Ramos (cell line): Measurements from ENCODE around the gene NDOR1.

Experiments used
- in situ Hi-C: fragments of 300-500 bp; cut with MboI; formaldehyde crosslinking; loops from one replicate; pipeline ENCODE4 v1.14.3; 2022; ENCODE audit warnings: low sequenced_read_pairs; ENCODE audit not compliant: unreplicated experiment

NDOR1 gene

DNA sequence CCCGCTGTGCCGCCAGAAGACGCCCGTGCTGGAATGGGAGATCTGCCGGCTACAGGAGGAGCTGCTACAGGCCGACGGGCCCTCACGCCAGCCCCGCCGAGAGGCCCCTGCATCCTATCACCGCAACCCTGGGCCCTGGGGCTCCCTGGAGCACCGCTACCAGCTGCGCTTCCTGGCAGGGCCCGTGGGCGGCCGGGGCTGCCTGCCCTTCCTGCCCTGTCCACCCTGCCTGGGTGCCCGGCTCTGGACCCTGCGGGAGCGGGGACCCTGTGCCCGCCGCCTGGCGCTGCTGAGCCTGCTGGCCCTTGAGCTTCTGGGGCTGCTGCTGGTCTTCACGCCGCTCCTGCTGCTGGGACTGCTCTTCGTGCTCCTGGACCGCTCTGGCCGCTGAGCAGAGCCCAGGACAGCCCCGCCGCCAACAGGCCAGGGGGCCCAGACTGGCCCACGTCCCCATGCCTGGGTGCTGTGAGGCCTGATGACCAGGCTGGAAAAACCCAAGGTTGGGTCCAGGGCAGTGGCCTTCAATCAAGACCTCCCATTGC is 12.8 kb downstream of the NDOR1 start:
- in situ Hi-C loops = no loop called here

DNA sequence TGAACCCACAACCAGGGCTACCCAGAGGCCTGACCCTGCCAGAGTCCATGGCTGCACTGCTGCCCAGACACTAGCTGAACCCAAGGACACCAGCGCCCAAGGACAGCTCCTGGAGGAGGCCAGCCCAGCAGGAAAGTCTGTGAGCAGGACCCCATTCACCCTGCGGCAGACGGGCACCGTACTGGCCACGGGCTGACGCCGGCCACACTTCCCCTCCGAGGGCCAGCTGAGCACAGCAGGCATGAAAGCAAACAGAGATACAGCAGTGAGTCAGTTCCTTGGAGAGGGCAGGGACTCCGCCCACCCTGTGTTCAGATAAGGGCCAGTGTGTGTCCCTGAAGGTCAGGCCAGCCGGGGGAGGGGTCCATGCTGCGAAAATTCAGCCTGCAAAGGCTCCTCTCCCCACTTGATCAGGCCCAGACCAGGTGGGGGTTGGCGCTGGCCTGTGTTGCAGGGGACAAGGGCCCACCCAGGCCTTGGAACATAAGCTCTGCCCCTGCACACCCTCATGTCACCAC is 13.3 kb downstream of the NDOR1 start:
- in situ Hi-C loops = no loop called here

DNA sequence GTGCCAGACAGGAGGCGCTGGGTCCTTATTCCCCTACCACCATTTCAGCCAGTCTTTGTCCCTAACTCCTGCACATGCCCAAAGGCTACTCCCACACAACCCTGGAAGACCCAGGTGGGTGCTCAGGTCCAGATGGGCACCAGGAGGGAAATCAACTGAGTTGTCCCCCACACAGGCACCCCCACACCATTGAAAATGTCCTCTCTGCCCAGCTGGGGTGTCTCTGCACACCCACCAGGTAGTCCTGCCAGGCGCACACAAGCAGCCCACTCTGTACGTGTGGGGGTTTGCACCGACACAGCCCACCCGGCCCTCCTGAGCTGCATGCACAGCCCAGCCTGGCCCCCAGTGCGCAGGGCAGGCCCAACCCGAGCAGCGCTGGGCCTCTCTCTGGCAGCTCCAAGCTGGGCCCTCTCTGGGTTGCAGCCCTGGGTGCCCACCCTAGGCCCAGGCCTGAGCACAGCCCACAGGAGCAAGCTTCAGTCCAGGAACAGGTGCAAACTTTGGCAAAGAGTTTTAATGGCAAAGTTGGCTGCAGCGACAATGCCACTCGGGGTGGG is 14.3 kb downstream of the NDOR1 start:
- in situ Hi-C loops = no loop called here

DNA sequence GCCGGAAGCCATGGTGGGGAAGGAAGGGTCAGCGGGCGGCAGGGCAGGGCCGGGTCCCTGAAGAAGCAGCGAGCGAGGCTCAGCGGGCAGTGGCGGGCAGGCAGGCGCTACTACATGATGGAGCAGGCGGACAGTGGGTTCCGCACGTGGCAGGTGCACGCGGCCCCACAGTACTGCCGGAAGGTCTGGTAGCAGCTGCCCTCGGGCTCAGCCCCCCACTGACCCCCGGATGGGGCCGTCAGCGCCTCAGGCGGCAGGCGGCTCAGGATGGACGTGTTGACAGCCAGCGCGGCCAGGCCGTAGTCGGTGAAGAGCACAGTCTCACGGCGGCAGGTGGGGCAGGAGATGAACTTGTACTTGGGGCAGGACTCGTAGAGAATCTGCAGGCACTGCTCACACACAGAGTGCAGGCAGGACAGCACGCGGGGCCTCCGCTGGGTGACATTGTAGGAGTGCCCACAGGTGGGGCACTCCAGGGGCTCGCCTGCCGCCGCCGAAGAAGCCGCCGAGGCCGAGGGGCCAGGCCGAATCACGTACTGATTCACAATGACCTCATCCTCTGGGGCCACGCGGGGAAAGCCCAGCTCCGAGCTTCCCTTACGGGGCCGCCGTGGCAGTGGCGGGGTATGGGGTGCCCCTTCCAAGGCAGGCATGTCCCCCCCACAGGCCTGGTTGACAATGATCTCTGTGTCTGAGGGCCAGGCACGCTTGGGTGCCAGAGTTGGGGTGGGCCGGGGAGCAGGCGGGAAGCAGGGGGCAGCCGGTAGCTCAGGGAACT is 15.0 kb downstream of the NDOR1 start:
- in situ Hi-C loops = no loop called here

DNA sequence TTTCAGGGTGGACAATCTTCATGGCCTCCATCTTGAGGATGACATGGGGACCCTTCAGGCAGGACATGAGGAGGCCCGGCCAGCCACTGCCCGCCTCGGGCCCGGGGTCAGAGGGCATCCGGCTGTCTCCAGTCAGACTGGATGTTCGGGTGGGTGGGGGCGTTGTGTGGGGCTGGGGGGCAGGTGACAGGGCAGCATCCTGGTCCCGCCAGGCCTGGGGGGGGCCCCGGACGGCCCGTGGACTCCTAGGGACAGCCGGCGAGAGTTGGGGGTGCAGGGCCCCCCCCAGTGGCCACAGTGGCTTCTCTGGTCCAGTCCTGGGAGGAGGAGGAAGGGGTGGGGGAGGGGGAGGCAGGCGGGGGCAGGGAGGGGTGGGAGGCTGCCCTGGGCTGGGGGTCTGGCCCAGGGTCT is 15.6 kb downstream of the NDOR1 start:
- in situ Hi-C loops = no loop called here

DNA sequence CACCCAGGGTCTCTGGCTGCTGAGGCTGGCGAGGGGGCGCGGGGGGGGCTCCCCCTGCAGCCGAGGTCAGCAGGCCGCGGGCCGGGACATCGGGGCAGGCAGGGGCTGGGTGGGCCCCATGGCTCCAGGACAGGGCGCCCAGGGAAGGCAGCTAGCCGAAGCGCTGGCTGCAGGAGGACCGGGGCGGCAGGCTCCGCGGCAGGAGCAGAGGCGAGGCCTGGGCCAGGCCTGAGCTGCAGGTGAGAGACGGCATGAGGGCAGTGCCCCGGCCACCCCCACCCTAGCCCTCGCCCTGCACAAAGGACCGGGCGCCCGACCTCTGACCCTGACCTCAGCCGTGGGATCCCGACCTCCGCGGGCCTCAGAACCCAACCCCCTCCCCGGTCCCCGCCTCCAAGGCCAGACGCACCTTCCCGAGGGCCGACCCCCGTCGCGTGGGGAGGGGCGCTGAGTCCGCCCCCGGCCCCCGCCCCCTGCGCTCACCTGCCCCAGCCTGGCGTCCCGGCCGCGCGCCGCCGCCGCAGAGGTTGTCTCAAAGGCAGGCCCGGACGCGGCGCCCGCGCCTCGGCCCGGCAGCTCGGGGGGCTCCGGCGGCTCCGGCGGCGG is 16.1 kb downstream of the NDOR1 start:
- in situ Hi-C loops = no loop called here

DNA sequence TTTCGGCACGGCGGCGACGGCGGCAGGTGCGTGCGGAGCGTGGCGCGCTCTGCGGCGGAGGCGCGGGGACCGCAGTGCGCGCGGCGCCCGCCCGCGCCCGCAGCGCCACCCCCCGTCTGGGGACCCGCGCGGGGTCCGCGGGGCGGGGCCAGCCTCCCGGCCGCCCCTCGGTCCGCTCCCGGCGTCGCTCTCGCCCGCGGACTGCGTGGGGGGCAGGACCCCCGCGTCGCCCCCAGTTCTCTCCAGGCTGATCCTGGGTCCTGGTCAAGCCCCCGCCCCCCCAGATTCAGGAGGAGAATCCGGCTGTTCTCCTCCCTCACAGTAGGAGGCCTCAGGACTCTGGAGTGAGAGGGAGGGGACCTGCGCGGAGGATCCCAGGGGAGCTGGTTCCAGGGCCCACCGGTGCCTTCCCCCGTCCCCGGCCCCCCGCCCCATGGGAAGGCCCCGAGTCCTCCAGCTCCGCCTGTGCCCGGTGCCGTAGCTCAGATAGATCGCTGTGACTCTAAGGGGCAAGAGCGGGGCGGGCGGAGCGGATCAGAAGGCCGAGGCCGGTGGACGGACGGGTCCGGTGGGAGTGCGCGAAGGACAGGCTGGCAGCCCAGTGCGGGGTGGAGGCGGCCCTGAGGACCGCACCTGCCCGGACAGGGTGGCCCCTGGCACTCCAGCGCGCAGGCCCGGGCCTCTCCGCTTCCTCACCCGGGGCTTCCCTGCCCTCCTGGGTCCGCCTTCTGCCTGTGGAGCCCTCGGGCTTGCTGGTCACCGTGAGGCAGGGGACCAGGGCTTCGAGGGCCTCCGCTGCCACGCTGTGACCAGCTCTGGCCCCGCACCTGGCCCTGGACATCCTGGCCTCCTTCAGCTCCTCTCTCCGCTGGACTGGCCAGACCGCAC is 16.9 kb downstream of the NDOR1 start, which contains the start of gene RNF208:
Gene RNF208, minus strand, starts transcription at position 51 of the 888 bp plus-strand sequence. CDS start 1,028 bp downstream, outside the sequence.
- in situ Hi-C loops = no loop called here

DNA sequence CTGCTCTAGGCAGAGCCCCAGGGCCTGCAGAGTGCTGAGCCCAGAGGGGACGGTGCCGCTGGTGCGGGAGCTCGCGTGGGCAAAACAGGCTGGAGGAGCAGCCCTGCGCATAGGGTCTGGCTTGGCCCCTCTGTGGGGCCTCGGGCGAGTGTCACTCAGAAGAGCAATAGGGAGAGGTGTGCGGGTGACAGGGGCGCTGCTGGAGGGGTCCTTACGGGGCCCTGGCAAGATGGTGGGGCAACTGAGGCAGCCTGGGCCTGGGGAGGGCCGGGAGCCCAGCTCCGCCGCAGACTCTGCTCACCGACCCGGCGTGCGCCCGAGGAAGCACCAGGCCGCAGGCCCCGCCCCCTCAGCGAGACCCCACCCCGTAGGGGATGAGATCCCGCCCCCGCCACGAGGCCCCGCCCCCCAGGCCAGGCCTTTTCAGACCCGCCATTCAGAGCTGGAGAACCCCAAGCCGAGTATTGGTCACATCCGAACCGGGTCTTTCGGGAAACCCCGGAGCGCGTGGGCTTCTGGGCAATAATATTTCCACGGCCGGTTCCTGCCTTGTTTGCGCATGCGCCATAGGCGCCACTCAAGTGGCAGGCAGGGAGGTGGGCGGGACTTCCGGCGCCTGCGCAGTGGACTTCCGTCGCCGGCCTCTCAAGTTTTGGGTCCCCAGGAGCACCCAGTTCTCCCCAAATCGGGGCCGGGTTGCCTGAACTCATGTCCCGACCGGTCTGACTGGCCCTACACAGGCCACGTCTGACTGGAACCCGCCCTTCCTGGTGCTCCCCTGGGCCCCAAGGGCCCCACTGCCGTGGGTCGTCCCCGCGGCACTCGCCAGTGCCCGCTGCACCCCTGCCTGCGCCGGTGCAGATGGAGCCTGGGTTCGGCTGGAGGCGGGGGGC is 17.8 kb downstream of the NDOR1 start:
- in situ Hi-C loops = no loop called here

DNA sequence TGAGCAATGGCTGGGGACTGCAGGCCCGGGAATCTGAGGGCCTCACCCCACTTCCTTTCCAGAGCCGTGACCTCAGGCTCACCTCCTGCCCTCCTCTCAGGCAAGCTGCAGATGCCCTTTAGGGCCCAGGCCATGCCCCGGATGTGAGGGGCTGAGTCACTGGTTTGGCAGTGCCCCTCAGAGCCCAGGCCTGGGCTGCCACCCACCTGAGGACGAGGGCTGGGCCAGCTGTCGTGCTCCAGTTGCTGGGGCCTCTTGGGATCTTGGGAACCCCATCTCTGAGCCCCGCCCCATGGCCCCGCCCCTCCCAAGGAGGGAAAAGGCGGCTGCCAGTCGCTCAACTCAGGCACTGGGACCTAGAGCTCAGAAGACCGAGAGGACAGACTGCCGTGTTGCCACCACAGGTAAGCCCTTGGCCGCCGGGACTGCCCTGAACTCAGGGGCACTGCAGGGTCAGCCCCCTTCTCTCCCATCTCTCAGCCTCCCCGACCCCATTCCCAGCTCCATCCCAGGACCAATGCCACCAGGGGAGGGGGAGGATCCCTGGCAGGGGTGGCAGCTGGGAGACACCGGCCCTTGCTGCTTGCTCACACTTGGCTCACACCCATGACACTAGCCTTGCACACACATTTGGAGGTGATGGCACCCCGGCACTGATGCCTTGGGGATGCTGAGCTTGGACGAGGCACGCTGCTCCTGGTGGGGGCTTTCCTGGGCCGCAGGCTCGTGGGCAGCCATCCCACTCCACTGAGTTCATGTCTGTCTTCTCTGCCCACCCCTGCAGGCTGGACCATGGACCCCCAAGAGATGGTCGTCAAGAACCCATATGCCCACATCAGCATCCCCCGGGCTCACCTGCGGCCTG is 19.6 kb downstream of the NDOR1 start, which contains the start of gene CYSRT1:
Gene CYSRT1, plus strand, starts transcription at position 345 of the 865 bp plus-strand sequence. Its CDS starts 448 bp downstream, at position 793.
- in situ Hi-C loops = loop anchor here (5.0 to 25.0 kb wide), 3 partner anchors 103 to 438 kb away; partner anchors contain the start of genes CCDC183, NPDC1 and TMEM141

DNA sequence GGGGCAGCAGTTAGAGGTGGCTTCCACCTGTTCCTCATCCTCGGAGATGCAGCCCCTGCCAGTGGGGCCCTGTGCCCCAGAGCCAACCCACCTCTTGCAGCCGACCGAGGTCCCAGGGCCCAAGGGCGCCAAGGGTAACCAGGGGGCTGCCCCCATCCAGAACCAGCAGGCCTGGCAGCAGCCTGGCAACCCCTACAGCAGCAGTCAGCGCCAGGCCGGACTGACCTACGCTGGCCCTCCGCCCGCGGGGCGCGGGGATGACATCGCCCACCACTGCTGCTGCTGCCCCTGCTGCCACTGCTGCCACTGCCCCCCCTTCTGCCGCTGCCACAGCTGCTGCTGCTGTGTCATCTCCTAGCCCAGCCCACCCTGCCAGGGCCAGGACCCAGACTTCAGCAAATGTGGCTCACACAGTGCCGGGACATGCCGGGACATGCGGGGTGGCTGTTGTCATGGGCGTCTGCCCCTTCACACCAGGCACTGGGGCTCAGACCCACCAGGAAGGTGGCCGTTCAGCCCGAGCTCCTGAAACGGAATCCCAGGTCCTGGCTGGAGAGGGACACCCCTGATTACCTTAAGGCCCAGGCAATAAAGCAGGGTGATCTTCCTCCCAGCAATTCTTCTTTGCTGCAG is 20.3 kb downstream of the NDOR1 start:
- in situ Hi-C loops = loop anchor here (5.0 to 25.0 kb wide), 3 partner anchors 104 to 439 kb away; partner anchors contain the start of genes CCDC183, NPDC1 and TMEM141

DNA sequence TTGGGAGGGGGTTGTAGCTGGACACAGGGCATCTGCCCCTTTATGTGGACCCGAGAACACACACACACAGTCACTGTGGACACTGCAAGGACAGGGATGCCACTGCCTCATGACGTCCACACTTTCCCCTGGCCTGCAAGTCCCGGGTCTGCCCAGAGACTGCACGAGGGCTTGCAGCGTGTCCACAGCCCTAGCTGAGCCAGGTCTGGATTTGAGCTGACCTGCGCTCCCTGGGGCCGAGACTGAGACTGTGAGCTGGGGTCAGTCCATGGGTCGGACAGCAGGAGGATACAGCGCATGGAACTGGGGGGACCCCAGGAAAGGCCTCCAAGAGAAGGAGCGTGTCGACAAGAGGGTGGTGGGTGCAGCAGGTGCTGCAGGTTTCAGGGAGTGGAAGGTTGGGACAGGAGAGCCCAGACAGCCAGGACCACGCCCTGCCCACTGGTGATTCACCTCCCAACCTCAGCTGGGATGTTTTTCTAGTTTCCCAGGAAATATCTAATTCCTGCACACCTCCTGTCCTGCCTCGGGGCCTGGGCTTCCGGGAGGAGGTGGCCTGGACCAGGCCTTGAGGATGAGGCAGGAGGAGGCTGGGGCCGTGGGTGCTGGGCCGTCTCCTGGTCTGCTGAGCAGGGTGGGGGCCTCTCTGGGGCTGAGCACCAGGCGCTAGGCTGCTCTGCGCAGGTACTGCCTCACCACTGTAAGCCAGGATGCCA is 21.0 kb downstream of the NDOR1 start:
- in situ Hi-C loops = loop anchor here (5.0 to 25.0 kb wide), 3 partner anchors 104 to 439 kb away; partner anchors contain the start of genes CCDC183, NPDC1 and TMEM141

DNA sequence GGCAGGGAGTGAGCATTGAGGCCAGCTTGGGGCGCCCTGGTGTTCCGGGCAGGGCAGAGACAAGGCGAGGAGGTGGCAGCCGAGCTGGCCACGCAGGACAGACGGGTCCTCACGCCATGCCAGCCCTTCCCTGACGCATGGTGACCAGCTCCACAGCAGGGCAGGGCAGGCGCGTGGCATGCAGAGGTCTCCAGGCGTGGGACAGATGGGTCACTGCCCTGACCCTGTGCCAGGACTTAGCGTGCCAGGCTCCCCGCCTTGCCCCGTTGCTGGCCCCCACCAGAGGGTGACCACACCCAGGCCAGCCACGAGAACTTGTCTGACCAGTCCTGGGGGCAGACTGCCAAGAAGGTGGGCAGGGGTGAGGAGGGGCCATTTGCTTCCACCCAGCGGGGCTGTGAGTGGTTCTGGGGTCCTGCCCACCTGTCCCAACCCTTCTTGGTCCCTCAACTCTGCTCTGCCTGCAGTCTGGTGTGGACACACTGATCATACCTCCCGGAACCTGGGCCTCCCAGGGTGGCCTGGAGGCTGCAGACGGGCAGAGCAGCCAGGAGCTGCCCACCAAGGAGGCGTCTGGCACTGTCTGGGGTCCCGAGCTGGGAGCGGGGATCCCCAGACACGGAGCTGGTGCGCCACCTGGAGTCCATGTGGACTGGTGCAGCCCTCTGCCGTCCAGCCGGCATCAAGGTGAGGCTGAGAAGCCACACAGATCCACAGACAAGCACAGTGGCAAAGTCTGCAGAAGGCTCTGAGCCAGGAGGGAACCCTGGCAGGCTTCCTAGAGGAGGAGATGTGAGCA is 21.8 kb downstream of the NDOR1 start, which contains the start of gene RNF224:
Gene RNF224, plus strand, starts transcription at position 449 of the 799 bp plus-strand sequence. CDS start 834 bp downstream, outside the sequence.
- in situ Hi-C loops = loop anchor here (5.0 to 25.0 kb wide), 3 partner anchors 105 to 440 kb away; partner anchors contain the start of genes CCDC183, NPDC1 and TMEM141

DNA sequence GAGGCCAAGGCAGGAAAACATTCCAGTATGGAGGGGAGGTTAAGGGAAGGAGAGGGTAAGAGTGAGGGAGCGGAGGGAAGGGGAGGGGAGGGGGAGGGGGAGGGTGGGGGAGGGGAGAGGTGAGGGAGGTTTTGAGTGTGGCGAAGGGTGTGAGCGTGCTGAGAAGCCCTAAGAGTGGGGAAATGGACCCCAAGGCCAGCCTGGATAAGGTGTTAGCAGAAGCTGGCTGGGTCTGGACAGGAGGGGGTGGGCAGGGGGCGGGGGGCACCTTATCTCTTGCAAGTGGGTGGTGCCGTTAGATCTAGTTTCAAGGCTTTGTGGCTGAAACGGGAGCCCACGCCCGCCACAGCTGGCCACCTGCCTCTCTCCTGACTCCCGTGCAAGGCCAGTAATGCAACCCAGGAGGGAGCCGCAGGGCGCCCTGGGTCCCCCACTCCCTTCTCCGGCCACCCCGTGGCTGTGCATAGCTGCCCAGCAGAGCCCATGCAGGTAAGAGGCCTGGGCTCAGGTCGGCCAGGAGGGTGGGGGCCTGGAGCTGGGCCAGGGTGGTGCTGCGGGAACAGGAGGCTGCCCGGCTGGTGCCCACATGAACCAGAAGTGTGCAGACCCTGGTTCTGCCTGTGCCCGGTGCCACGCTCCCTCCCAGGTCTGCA is 22.5 kb downstream of the NDOR1 start:
- in situ Hi-C loops = loop anchor here (5.0 to 25.0 kb wide), 3 partner anchors 106 to 441 kb away; partner anchors contain the start of genes CCDC183, NPDC1 and TMEM141

DNA sequence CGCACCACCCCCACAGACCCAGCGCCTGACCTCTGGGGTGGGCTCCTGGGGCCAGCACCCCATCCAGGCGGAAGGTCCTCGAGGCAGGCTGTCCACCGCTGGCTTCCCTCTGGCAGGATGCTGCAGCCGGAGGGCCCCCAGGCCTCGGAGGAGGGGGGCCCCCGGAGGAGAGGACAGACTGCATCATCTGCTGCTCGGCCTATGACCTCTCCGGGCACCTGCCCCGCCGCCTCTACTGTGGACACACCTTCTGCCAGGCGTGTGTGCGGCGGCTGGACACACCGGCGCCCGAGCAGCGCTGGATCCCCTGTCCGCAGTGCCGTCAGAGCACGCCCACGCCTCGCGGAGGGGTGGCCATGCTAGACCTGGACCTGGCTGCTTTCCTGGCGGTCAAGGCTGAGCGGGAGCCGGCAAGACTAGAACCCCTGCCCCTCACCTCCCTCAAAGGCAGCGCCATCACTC is 23.0 kb downstream of the NDOR1 start:
- in situ Hi-C loops = loop anchor here (5.0 to 25.0 kb wide), 3 partner anchors 106 to 441 kb away; partner anchors contain the start of genes CCDC183, NPDC1 and TMEM141
